ENCODE results near the gene ZDHHC1.

The ZDHHC1 gene

DNA sequence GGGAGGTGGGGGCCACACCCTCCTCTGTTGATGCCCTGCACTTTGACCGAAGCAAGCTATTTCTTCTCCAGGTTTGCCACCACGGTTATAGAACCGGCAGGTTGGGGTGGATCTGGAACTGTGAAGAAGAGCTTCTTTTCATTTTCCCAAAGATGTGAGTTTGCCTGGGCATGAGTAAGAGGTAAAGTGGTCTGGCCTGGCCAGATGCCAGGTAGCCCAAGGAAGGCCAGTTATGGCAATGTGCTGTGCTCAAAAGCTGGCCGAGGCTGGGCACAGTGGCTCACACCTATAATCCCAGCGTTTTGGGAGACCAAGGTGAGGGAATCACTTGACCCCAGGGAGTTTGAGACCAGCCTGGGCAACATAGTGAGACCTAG lies 46.0 kb upstream of the ZDHHC1 start:
- no peaks in the 10 kb centered on the region for H3K79me1 ChIP-seq (ENCODE audit: low read length)
- no peak overlapping the region for H2BK12ac ChIP-seq (ENCODE audit: low read length)
- H3K4ac ChIP-seq (ENCODE audit: low read depth, low read length): no peak overlapping the region
- no peak overlapping the region for H4K12ac ChIP-seq (ENCODE audit: low read depth, low read length)
- H4K91ac ChIP-seq (ENCODE audit: low read depth, low read length): no peak overlapping the region
- H3K4me2 ChIP-seq (ENCODE audit: low read length): no peak overlapping the region
- WGBS (ENCODE audit: extremely low coverage, insufficient coverage, insufficient read length): no CpG with 5 or more reads among the region's 5 CpGs
- H3K9me3 ChIP-seq (ENCODE audit: insufficient read depth, low read depth, low read length): no peaks in the 10 kb centered on the region
- no peak overlapping the region for H3K14ac ChIP-seq (ENCODE audit: low read length)
- H3K36me3 ChIP-seq (ENCODE audit: control insufficient read depth in 1 of 2, insufficient read depth in 2 of 2, low read length in 2 of 2): peaks cover 16 to 21% of the 10 kb centered on the region in 2 experiments
- H3K23ac ChIP-seq (ENCODE audit: low read length): no peak overlapping the region
- no peak overlapping the region for H3K27ac ChIP-seq (ENCODE audit: low read depth, low read length)
- no peaks in the 10 kb centered on the region for H3K27me3 ChIP-seq (ENCODE audit: insufficient read depth, low read length)
- no peak overlapping the region for H3K18ac ChIP-seq (ENCODE audit: low read length)
- peaks cover 3 to 4% of the 10 kb centered on the region in 2 experiments for H3K4me1 ChIP-seq (ENCODE audit: control insufficient read depth in 1 of 2, insufficient read depth in 2 of 2, low read length in 2 of 2)
- no peak overlapping the region for H4K8ac ChIP-seq (ENCODE audit: low read depth, low read length)
- no peaks in the 10 kb centered on the region for H3K79me2 ChIP-seq (ENCODE audit: control insufficient read depth, insufficient read depth, low read length, poor library complexity)
- no peak overlapping the region for H3K4me3 ChIP-seq (ENCODE audit: low read depth, low read length)
- DNase-seq: no peak
- no peak overlapping the region for H3K9ac ChIP-seq (ENCODE audit: low read length)
- H2BK5ac ChIP-seq (ENCODE audit: low read depth, low read length, poor library complexity): no peak overlapping the region
- H2AFZ ChIP-seq (ENCODE audit: insufficient read depth, low read length, poor library complexity): no peak overlapping the region
- H2AK5ac ChIP-seq (ENCODE audit: low read length): no peak overlapping the region
- no peak overlapping the region for H2BK120ac ChIP-seq (ENCODE audit: insufficient read depth, low read length, poor library complexity)

- H3K14ac ChIP-seq (ENCODE audit: low read length): no peak overlapping the region
- no peak overlapping the region for H3K9ac ChIP-seq (ENCODE audit: low read length)
- no peak overlapping the region for H3K4ac ChIP-seq (ENCODE audit: low read depth, low read length)
- no peaks in the 10 kb centered on the region for H3K27me3 ChIP-seq (ENCODE audit: insufficient read depth, low read length)
- no peak overlapping the region for H3K4me2 ChIP-seq (ENCODE audit: low read length)
- no CpG with 5 or more reads among the region's 8 CpGs for WGBS (ENCODE audit: extremely low coverage, insufficient coverage, insufficient read length)
- no peaks in the 10 kb centered on the region for H3K9me3 ChIP-seq (ENCODE audit: insufficient read depth, low read depth, low read length)
- H2AFZ ChIP-seq (ENCODE audit: insufficient read depth, low read length, poor library complexity): no peak overlapping the region
- no peak overlapping the region for H2BK12ac ChIP-seq (ENCODE audit: low read length)
- no peaks in the 10 kb centered on the region for H3K79me1 ChIP-seq (ENCODE audit: low read length)
- peaks cover 17 to 21% of the 10 kb centered on the region in 2 experiments for H3K36me3 ChIP-seq (ENCODE audit: control insufficient read depth in 1 of 2, insufficient read depth in 2 of 2, low read length in 2 of 2)
- no peak overlapping the region for H2BK120ac ChIP-seq (ENCODE audit: insufficient read depth, low read length, poor library complexity)
- H3K4me1 ChIP-seq (ENCODE audit: control insufficient read depth in 1 of 2, insufficient read depth in 2 of 2, low read length in 2 of 2): peaks cover 3 to 4% of the 10 kb centered on the region in 2 experiments
- DNase-seq: no peak
- H3K23ac ChIP-seq (ENCODE audit: low read length): no peak overlapping the region
- H4K91ac ChIP-seq (ENCODE audit: low read depth, low read length): no peak overlapping the region
- H2BK5ac ChIP-seq (ENCODE audit: low read depth, low read length, poor library complexity): no peak overlapping the region
- no peak overlapping the region for H3K18ac ChIP-seq (ENCODE audit: low read length)
- no peak overlapping the region for H2AK5ac ChIP-seq (ENCODE audit: low read length)
- no peaks in the 10 kb centered on the region for H3K79me2 ChIP-seq (ENCODE audit: control insufficient read depth, insufficient read depth, low read length, poor library complexity)
- no peak overlapping the region for H3K27ac ChIP-seq (ENCODE audit: low read depth, low read length)
- no peak overlapping the region for H4K12ac ChIP-seq (ENCODE audit: low read depth, low read length)
- H4K8ac ChIP-seq (ENCODE audit: low read depth, low read length): no peak overlapping the region
- no peak overlapping the region for H3K4me3 ChIP-seq (ENCODE audit: low read depth, low read length)
Measured at GRCh38 chr16:67461600-67462278, 45.5 kb upstream of the ZDHHC1 start.

DNA sequence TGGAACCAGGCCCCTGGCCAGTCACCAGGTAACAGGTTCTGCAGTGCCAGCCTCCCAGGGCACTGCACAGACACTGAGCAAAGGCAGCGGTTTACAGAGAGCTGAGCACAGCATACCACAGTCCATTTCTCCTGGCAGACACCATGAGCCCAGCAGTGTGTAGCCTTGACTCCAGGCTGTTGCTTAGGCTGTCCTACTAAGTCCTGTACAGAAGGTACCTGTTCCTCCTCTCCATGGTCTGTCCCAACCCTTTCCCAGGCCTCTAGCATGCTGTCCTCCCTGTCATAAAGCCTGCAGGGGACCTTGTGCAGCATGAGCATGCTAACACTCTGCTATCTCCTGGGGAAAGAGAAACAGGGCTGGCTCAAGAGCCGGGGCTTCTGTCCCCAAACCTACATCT lies 44.7 kb upstream of the ZDHHC1 start:
- Histone ChIP-seq H3K9ac (ENCODE audit: low read length) (no peak overlapping the region), H4K12ac (ENCODE audit: low read depth, low read length) (no peak overlapping the region), H3K4me3 (ENCODE audit: low read depth, low read length) (no peak overlapping the region), H3K79me2 (ENCODE audit: control insufficient read depth, insufficient read depth, low read length, poor library complexity) (no peaks in the 10 kb centered on the region), H4K8ac (ENCODE audit: low read depth, low read length) (no peak overlapping the region), H2AFZ (ENCODE audit: insufficient read depth, low read length, poor library complexity) (no peak overlapping the region), H3K4ac (ENCODE audit: low read depth, low read length) (no peak overlapping the region), H3K27ac (ENCODE audit: low read depth, low read length) (no peak overlapping the region), H2BK120ac (ENCODE audit: insufficient read depth, low read length, poor library complexity) (no peak overlapping the region), H2BK5ac (ENCODE audit: low read depth, low read length, poor library complexity) (no peak overlapping the region), H3K14ac (ENCODE audit: low read length) (no peak overlapping the region), H3K18ac (ENCODE audit: low read length) (no peak overlapping the region), H3K36me3 (ENCODE audit: control insufficient read depth in 1 of 2, insufficient read depth in 2 of 2, low read length in 2 of 2) (peaks cover 17 to 21% of the 10 kb centered on the region in 2 experiments), H2BK12ac (ENCODE audit: low read length) (no peak overlapping the region), H3K79me1 (ENCODE audit: low read length) (no peaks in the 10 kb centered on the region), H3K4me2 (ENCODE audit: low read length) (no peak overlapping the region), H3K9me3 (ENCODE audit: insufficient read depth, low read depth, low read length) (no peaks in the 10 kb centered on the region), H2AK5ac (ENCODE audit: low read length) (no peak overlapping the region), H3K23ac (ENCODE audit: low read length) (no peak overlapping the region), H3K4me1 (ENCODE audit: control insufficient read depth in 1 of 2, insufficient read depth in 2 of 2, low read length in 2 of 2) (peaks cover 3 to 4% of the 10 kb centered on the region in 2 experiments), H3K27me3 (ENCODE audit: insufficient read depth, low read length) (no peaks in the 10 kb centered on the region), H4K91ac (ENCODE audit: low read depth, low read length) (no peak overlapping the region)
- no CpG with 5 or more reads among the region's 2 CpGs for WGBS (ENCODE audit: extremely low coverage, insufficient coverage, insufficient read length)
- DNase-seq: no peak

DNA sequence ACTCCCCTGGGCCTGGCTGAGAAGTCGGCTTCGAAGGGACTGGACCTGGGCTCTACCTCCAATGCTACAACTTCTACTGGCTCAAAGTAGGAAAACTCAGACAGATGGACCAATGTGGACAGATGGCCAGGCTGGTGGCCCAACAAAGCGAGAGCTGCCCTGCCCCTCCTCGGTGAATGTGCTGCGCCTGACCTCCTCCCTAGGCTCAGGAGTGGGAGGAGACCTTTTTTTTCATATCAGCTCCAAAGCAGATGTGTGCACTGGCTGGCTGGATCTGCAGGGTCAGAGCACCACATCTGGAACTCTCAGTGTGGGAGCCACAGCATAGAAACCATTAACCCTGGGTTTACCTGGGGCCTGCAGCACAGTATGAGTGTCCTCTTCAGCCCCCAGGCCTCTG lies 43.9 kb upstream of the ZDHHC1 start:
- no peak overlapping the region for H2AFZ ChIP-seq (ENCODE audit: insufficient read depth, low read length, poor library complexity)
- H3K14ac ChIP-seq (ENCODE audit: low read length): no peak overlapping the region
- H2BK12ac ChIP-seq (ENCODE audit: low read length): no peak overlapping the region
- H3K79me2 ChIP-seq (ENCODE audit: control insufficient read depth, insufficient read depth, low read length, poor library complexity): no peaks in the 10 kb centered on the region
- H4K91ac ChIP-seq (ENCODE audit: low read depth, low read length): no peak overlapping the region
- H3K27ac ChIP-seq (ENCODE audit: low read depth, low read length): no peak overlapping the region
- H3K36me3 ChIP-seq (ENCODE audit: control insufficient read depth in 1 of 2, insufficient read depth in 2 of 2, low read length in 2 of 2): peaks cover 17 to 21% of the 10 kb centered on the region in 2 experiments
- H3K9ac ChIP-seq (ENCODE audit: low read length): no peak overlapping the region
- H3K4me2 ChIP-seq (ENCODE audit: low read length): no peak overlapping the region
- no peaks in the 10 kb centered on the region for H3K27me3 ChIP-seq (ENCODE audit: insufficient read depth, low read length)
- no peak overlapping the region for H2AK5ac ChIP-seq (ENCODE audit: low read length)
- DNase-seq: no peak
- no peaks in the 10 kb centered on the region for H3K79me1 ChIP-seq (ENCODE audit: low read length)
- WGBS (ENCODE audit: extremely low coverage, insufficient coverage, insufficient read length): no CpG with 5 or more reads among the region's 5 CpGs
- H2BK120ac ChIP-seq (ENCODE audit: insufficient read depth, low read length, poor library complexity): no peak overlapping the region
- no peak overlapping the region for H3K4me3 ChIP-seq (ENCODE audit: low read depth, low read length)
- no peak overlapping the region for H2BK5ac ChIP-seq (ENCODE audit: low read depth, low read length, poor library complexity)
- H3K4ac ChIP-seq (ENCODE audit: low read depth, low read length): no peak overlapping the region
- H3K23ac ChIP-seq (ENCODE audit: low read length): no peak overlapping the region
- H4K8ac ChIP-seq (ENCODE audit: low read depth, low read length): no peak overlapping the region
- H3K4me1 ChIP-seq (ENCODE audit: control insufficient read depth in 1 of 2, insufficient read depth in 2 of 2, low read length in 2 of 2): no peaks in the 10 kb centered on the region
- no peaks in the 10 kb centered on the region for H3K9me3 ChIP-seq (ENCODE audit: insufficient read depth, low read depth, low read length)
- no peak overlapping the region for H3K18ac ChIP-seq (ENCODE audit: low read length)
- no peak overlapping the region for H4K12ac ChIP-seq (ENCODE audit: low read depth, low read length)
